Activated CD8-positive, alpha-beta memory T cell treated with anti-CD3 and anti-CD28 coated beads, Interleukin-2, amount 50 U/mL, for 48 hours (primary cell): Measurements from ENCODE around the gene DAB2.

Experiments used
- DNase-seq: peaks from one replicate; pipeline ENCODE4 v3.0.0-alpha.2; 2020

Gene DAB2

DNA sequence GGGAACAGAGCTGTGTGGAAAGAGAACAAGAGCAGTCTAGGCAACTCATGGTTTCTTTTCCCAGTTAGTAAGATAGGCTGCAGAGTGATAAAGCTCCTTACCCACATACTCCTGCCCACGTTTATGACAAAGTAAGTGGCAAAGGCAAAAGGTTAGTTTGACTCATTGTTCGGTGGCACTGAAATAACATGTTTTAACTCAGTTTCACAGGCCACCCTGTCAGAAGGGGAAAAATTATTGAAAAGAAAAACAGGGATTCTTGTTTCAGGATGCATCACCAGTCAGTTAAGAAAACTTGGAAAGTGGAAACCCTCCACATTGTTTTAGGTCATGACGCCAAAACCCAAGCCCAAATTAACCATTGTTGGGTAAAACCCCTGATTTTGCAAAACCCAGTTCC is 22.3 kb upstream of the DAB2 start:
- DNase-seq: no peak

GRCh38 chr5:39446231-39446630 is 21.5 kb upstream of the DAB2 start:
- no peak for DNase-seq

DNA sequence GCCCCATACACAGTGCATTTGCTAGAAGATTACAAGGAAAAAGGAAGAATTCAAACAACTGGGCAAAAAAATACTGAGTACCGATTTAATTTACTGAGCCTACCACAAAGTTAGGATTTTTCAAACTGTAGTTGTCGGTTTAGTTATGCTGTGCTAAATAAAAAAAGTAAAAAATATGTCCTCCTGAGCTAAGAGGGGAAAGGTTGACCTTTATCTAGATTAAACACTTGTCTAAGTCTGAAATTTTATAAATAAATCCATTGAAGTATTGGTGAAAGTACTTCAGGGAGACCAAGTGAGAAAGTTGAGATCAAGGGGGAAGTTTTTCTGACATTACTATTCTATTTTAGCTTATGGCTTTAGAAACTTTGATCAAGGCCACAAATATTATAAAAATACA is 19.1 kb upstream of the DAB2 start:
- no peak for DNase-seq

DNA sequence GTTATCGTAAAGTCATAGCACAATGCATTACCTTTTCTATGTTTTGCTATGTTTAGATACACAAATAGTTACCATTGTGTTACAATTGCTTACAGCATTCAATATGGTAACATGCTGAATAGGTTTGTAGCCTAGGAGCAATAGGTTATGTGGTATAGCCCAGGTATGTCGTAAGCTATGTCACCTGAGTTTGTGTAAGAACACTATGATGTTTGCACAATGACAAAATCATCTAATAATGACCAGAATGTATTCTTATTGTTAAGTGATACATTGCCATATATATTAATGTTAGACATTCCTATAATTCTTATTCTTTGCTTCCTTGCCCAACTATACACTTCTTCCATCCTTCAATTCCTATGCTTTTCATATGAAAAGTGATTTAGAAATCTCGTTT is 18.2 kb upstream of the DAB2 start:
- DNase-seq: no peak

- DNase-seq: no peak
These were observed 17.1 kb upstream of the DAB2 start for GRCh38 chr5:39441838-39442237.

GRCh38 chr5:39440958-39441624 is 16.3 kb upstream of the DAB2 start:
- no peak for DNase-seq

- DNase-seq: no peak
These were observed 15.6 kb upstream of the DAB2 start for GRCh38 chr5:39440192-39440957.

GRCh38 chr5:39439582-39440162 is 14.9 kb upstream of the DAB2 start:
- no peak for DNase-seq

- no peak for DNase-seq
These were observed 12.7 kb upstream of the DAB2 start for GRCh38 chr5:39437467-39437866.

- no peak for DNase-seq
These were observed 9.1 kb upstream of the DAB2 start for GRCh38 chr5:39433848-39434247.

DNA sequence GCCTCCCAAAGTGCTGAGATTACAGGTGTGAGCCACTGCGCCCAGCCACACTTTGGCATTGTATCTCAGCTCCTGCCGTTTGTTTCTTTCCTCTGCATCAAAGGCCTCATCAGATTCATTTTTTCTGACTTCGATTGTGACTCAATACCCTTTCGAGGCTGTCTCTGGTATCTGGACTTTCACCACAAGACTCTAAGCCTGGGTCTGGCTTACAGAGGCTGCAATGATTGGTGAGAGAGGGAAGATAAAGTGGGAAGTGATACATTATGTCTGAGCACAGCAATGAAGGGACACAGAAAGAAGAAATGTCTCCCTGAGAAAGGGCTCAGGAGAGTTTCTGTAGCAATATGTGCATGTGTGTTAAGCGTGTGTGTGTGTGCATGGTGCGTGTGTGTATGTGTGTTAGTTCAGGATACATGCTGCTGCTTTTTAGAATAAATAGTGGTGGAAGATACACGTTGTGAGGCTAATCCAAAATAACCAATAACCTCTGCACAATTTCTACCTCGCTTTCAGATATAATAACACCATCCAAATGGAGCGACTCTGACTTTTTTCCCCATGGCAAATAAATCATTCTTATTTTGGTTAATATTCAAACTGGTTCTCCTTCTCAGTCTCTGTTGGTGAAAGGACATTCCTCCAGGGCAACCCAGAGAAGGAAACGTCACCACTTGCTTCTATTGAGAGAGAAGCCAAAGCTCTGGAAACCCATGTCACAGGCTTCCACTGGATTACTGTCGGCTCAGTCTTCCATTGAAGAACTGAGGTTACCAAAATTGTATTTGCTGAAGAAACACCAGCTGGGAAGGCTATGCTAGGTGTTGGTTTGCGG is 8.1 kb upstream of the DAB2 start:
- no peak for DNase-seq

GRCh38 chr5:39430461-39430860 is 5.7 kb upstream of the DAB2 start:
- DNase-seq: no peak

- no peak for DNase-seq
These were observed 3.9 kb upstream of the DAB2 start for GRCh38 chr5:39428640-39429039.

- no peak for DNase-seq
These were observed 2.9 kb upstream of the DAB2 start for GRCh38 chr5:39427633-39428032.

GRCh38 chr5:39427229-39427628 is 2.4 kb upstream of the DAB2 start:
- no peak for DNase-seq

DNA sequence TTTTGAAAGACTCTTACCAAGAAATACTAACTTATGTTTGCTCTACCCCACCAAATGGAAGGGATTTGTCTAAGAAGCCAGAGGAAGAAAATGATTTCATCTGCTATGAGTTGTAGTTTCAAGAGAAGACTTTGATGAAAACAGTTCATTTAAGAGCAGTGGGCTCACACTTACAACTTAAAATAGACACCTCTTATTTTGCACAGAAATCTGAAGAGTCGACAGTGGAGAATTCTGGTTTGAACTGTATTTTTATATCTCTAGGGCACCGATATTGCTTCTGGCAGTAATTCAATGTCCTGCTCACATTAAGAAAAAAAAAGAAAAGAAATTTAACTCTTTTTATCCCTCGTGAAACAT is 1.9 kb upstream of the DAB2 start:
- no peak for DNase-seq

- no peak for DNase-seq
These were observed 1.4 kb upstream of the DAB2 start for GRCh38 chr5:39426051-39426745.

GRCh38 chr5:39423331-39423751 is 1.4 kb downstream of the DAB2 start:
- DNase-seq: no peak

- DNase-seq: no peak
These were observed 2.0 kb downstream of the DAB2 start for GRCh38 chr5:39422728-39423285.

DNA sequence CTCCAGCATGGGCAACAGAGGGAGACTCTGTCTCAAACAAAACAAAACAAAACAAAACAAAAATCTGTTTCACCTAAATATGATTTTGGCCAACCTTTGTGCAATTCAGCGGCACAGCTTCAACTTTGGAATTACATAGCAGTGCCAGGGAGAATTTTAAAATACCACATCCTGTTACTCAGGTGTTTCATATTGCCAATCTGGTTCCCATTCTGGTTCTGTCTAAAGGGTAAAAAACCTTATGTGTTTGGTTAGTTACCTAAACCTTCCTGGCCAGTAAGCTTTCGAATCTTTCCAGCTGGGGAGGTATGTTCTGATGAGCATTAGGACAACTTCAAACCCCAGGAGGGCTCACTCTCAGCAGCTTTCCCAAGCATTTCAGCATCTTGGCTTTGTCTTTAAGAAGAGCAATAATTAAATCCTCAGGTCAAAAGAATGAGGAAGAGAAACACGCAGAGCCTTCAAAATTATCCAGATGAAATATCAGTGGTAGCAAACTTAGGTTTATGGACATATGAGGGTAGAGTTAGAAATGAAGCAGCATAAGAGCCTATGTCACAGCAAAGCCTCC is 2.7 kb downstream of the DAB2 start:
- DNase-seq: no peak

DNA sequence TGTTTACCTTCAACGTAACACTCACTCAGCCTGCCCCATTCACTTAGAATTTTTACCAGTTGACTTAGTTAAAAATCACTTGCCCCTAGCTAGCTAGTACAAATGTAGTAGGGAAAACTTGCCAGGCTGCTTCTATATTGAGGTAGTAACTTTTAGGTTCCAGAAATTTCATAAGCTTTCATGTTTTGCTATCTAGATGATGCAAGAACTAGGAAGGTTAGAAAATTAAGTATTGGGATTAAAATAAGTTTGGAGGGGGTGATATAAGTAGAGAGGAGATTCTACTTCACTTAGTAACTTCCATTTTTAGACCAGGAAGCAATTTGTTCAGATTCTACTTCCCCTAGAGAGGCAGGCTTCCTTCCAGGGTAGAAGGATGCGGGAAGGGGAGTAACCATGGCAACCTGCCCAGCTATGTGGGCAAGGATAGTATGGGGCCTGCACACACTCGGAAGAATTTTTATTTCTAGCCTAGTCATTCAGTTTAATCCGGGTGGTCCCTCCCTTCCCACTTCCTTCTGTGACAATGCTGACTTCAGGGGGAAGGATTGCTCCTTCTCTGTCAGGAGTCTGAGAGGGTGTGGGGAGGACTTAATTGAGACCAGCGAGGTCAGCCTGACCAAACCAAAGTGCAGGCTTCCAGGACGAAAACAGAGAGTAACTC is 4.2 kb downstream of the DAB2 start:
- DNase-seq: no peak

DNA sequence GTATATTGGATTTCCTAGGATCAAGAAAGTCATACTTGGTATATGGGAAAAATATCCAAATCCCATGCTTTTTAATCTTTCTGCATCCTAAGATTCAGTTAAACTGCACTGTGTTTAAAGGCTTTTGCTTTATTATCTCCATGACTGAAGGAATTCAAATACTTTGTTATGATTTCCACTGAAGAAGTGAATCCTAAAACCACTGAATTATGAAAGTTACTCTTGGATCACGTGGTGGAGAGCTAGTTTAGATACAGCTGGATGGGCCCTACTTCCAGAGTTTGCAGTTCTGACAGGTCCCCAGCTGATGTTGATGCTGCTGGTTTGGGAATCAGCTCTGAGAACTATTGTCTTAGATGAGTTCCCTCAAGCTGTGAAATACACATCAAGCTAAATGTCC is 5.0 kb downstream of the DAB2 start:
- DNase-seq: no peak
